ENCODE data around the gene CBX1.

- TF ChIP-seq POLR2A (IDR thresholded peaks at IDR 0.05) (no peak), CTCF (IDR thresholded peaks at IDR 0.05) (no peak)
These were observed 42.4 kb upstream of the CBX1 start for GRCh38 chr17:48143629-48144028.

Measured in transverse colon (tissue), 3 donors.